ENCODE measurements around the gene LRRC36.
"Not testable (repeated sequence)": the region's sequence is repeated elsewhere in the genome, so short reads cannot be mapped to it uniquely, and the experiment has no call there.

The LRRC36 gene

DNA sequence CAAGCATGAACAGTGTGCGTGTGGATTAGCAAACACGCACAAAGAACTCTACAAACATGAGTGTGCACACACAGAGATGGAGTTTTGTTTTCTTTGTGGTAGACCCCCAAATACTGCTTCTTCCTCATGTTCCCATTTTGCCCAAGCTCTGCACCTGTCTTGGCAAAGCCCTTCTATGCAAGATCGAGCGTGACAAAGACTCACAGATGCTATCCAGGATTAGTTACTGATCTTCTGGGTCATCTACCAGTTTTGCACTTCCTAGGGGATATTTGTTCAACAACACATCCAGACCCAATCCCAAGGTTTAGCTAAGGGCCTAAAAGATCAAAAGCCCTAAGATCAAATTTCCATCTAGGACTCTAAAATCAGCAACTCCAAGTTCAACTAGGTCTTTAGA lies 16.0 kb downstream of the LRRC36 start:
- DNase-seq (ENCODE audit: low read depth), result no peak
- TF ChIP-seq, protein P1, sequence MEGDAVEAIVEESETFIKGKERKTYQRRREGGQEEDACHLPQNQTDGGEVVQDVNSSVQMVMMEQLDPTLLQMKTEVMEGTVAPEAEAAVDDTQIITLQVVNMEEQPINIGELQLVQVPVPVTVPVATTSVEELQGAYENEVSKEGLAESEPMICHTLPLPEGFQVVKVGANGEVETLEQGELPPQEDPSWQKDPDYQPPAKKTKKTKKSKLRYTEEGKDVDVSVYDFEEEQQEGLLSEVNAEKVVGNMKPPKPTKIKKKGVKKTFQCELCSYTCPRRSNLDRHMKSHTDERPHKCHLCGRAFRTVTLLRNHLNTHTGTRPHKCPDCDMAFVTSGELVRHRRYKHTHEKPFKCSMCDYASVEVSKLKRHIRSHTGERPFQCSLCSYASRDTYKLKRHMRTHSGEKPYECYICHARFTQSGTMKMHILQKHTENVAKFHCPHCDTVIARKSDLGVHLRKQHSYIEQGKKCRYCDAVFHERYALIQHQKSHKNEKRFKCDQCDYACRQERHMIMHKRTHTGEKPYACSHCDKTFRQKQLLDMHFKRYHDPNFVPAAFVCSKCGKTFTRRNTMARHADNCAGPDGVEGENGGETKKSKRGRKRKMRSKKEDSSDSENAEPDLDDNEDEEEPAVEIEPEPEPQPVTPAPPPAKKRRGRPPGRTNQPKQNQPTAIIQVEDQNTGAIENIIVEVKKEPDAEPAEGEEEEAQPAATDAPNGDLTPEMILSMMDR (IDR thresholded peaks at IDR 0.05; ENCODE audit: low read length, missing control alignments), result no peak
- no peak overlapping the region for H3K4me3 ChIP-seq (replicated peaks; ENCODE audit: low read depth, low read length)

DNA sequence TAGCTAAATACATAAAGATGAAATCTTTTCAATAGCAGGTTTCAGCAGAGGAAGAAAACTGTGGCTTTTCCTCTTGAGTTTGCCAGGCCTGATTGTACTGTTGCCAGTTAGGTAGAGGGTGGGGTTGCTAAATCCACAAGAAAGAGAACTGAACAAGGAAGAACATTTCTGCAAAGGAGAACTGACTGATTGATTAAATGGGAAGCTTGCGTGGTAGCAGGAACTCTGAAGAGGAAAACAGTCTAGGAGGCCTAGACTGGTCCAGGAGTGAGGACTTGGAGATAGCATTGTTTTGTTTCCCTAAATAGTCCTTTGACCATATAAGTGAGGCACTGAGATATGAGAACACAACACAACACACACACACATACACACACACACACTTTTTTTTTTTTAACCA lies 18.8 kb downstream of the LRRC36 start:
- H3K4me3 ChIP-seq (replicated peaks; ENCODE audit: low read depth, low read length), result no peak overlapping the region
- no peak for DNase-seq (ENCODE audit: low read depth)
- TF ChIP-seq, protein P1 (IDR thresholded peaks at IDR 0.05; ENCODE audit: low read length, missing control alignments), result no peak

DNA sequence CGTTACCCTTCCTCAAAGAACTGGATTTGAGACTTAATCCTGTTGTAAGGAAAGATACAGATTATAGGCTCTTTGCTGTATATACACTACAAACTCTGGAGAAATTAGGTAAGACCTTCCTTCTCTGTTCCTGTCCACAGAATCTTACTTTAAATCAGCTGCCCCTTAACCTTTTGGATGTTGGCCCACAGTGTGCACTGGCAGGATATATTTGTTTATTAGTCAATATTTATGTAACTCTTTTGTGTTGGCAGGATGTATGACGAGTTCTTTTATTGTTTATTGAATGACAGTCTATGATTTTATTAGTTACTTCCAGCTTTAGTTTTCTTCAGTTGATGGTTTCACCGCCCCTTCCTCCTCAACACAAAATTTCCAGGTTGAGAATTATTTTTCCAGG lies 19.7 kb downstream of the LRRC36 start:
- no peak for DNase-seq (ENCODE audit: low read depth)
- TF ChIP-seq, protein P1 (IDR thresholded peaks at IDR 0.05; ENCODE audit: low read length, missing control alignments), result no peak
- no peak overlapping the region for H3K4me3 ChIP-seq (replicated peaks; ENCODE audit: low read depth, low read length)

DNA sequence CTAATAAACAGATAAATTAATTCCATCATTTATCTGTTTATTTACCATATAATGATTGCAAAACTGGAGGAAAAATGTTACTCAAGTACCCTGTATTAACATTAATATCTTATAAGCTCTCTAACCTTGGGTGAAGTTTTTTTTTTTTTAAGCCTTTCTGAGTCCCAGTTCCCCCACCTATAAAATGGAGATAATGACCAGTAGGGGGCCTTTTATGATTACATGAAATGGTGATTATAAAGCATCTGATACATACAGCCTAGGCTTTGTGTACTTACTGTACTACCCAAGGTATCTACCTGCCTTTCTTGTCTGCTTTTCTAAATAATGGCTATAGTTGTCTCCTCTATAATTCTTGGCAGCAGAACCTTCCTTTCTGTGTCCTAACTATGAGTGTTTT lies 22.6 kb downstream of the LRRC36 start:
- no peak overlapping the region for H3K4me3 ChIP-seq (replicated peaks; ENCODE audit: low read depth, low read length)
- TF ChIP-seq, protein P1 (IDR thresholded peaks at IDR 0.05; ENCODE audit: low read length, missing control alignments), result peak; percentile 46
- peak; percentile 41 for DNase-seq (ENCODE audit: low read depth)

DNA sequence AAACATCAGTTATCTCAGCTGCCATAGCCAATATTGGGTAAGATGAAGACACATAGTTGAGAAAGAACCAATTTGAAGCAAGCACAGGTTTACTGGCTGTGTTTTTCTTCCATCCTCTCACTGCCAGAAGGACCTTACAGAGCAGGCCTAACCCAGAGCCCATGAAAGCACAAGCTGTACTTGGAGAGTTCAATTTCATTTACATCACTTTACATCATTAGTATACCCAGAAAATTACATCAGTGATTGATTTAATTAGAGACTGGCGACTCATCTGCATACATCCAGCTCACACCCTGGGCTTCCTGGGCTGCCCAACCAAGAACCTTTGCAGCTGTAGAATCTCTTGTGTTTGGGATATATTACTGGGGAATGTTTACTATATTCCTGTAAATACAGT lies 23.7 kb downstream of the LRRC36 start:
- TF ChIP-seq, protein P1 (IDR thresholded peaks at IDR 0.05; ENCODE audit: low read length, missing control alignments), result no peak
- no peak for DNase-seq (ENCODE audit: low read depth)
- H3K4me3 ChIP-seq (replicated peaks; ENCODE audit: low read depth, low read length), result no peak overlapping the region

DNA sequence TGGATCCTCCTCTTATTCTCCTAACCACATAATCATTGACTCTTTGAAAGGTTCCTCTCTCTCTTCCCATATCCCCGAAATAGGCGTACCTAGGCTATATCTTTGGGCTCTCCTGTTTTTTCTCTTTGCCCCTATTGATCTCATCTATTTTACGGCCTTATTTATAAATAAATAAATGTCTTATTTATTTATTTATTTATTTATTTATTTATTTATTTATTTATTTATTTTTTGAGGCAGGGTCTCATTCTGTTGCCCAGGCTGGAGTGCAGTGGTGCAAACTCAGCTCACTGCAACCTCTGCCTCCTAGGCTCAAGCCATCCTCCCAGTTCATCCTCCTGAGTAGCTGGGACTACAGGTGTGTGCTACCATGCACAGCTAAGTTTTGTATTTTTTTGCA lies 25.8 kb downstream of the LRRC36 start:
- not testable (repeated sequence) for DNase-seq (ENCODE audit: low read depth); H3K4me3 ChIP-seq (replicated peaks; ENCODE audit: low read depth, low read length)

DNA sequence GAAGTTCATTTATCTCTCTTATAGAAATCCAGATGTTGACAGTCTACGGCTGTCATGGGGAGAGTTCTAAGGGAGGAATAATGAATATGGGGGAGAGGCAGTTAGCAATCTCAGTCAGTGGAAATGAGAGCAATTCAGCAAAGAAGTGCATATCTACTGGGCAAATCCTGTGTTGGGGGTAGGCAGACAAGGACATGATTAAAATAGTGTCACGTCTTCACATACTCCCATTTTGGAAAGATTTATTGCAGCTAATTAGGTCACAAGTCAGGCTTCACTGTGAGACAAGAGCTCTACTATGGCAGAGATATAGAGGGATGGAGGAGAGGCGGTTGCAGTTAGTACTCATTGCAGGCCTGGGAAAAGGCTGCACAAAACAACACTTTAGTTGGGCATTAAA lies 29.8 kb downstream of the LRRC36 start:
- H3K4me3 ChIP-seq (replicated peaks; ENCODE audit: low read depth, low read length), result no peak overlapping the region
- TF ChIP-seq, protein P1 (IDR thresholded peaks at IDR 0.05; ENCODE audit: low read length, missing control alignments), result no peak
- DNase-seq (ENCODE audit: low read depth), result no peak

DNA sequence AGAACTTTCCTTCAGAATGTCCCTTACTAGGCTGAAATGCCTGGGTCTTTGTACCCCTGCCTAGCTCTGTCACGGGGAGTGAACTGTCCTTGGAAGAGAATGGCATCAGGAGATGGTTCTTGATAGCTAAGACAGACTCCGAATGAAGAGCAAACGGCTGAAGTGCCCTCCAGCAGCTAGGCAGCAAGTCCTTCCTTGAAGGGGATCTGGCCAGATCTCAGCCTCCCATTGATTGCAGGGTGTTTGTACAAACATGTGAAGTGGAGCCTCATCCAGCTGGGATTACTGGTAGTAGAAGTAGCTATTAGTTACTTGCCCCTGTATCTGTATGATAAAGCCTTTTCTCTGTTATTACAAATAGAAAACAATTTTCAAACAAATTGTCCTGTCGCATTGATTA lies 30.9 kb downstream of the LRRC36 start:
- TF ChIP-seq, protein P1 (IDR thresholded peaks at IDR 0.05; ENCODE audit: low read length, missing control alignments), result no peak
- no peak for DNase-seq (ENCODE audit: low read depth)
- no peak overlapping the region for H3K4me3 ChIP-seq (replicated peaks; ENCODE audit: low read depth, low read length)

DNA sequence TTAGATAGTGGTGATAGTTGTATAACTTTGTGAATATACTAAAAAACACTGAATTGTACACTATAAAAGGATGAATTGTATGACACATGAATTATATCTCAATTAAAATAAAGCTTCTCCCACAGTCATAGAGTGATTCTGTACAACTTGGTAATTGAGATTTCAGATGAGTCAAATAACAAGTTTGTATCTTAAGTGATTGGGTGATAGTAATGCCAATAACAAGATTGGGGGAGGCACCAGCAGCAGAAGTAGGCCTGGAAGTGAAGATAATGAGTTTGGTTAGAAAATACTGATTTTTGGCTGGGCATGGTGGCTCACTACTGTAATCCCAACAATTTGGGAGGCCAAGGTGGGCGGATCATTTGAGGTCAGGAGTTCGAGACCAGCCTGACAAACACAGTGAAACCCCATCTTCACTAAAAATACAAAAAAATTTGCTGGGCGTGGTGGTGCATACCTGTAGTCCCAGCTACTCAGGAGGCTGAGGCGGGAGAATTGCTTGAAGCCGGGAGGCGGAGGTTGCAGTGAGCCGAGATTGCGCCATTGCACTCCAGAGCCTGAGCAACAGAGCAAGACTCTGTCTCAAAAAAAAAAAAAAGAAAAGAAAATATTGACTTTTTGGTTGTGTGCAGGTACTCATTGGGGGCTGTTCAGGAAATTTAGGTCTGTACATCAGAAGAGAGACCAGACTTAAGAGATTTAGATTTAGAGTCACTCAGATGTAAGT lies 33.1 kb downstream of the LRRC36 start:
- not testable (repeated sequence) for H3K4me3 ChIP-seq (replicated peaks; ENCODE audit: low read depth, low read length); DNase-seq (ENCODE audit: low read depth)
